Measurements from ENCODE around the gene SLC25A22. TPM values are rescaled to one million over a fixed set of nuclear protein-coding genes. Genes with fewer than 3 reads are reported as not detected.

Gene SLC25A22
- total and polyA plus RNA-seq, 3 donors from 2014 or later: 25.1 to 42.4 (median 39.7) TPM

GRCh38 chr11:770642-771616, 27.2 kb downstream of the SLC25A22 start:
- H3K36me3 ChIP-seq (ENCODE audit: low read depth, missing control alignments): no peaks in the 10 kb centered on the region
- intact Hi-C loops (cut with DNase I; ENCODE audit: low total_unique reads): no loop called here
- no peaks in the 10 kb centered on the region for H3K9me3 ChIP-seq
- DNase-seq: no peak
- no peak overlapping the region for H3K27ac ChIP-seq
- H3K4me3 ChIP-seq: no peak overlapping the region
- H3K27me3 ChIP-seq: no peaks in the 10 kb centered on the region
- H3K4me1 ChIP-seq: peaks cover 17% of the 10 kb centered on the region
- 84 to 89% methylated on average over 19 to 23 of the region's 32 CpGs for WGBS, 2 donors
- TF ChIP-seq POLR2A (IDR thresholded peaks at IDR 0.05): no peak
- no peak for TF ChIP-seq CTCF (IDR thresholded peaks at IDR 0.05)

GRCh38 chr11:769887-770641, 28.0 kb downstream of the SLC25A22 start:
- Histone ChIP-seq H3K4me3 (no peak overlapping the region), H3K27me3 (no peaks in the 10 kb centered on the region), H3K36me3 (ENCODE audit: low read depth, missing control alignments) (no peaks in the 10 kb centered on the region), H3K4me1 (peaks cover 9% of the 10 kb centered on the region), H3K27ac (no peak overlapping the region), H3K9me3 (no peaks in the 10 kb centered on the region)
- no peak for DNase-seq
- intact Hi-C loops (cut with DNase I; ENCODE audit: low total_unique reads): no loop called here
- no peak for TF ChIP-seq CTCF (IDR thresholded peaks at IDR 0.05)
- TF ChIP-seq POLR2A (IDR thresholded peaks at IDR 0.05): no peak
- WGBS, 2 donors: 84 to 91% methylated on average over 19 to 23 of the region's 23 CpGs

- H3K9me3 ChIP-seq: no peaks in the 10 kb centered on the region
- intact Hi-C loops (cut with DNase I; ENCODE audit: low total_unique reads): no loop called here
- H3K27me3 ChIP-seq: no peaks in the 10 kb centered on the region
- TF ChIP-seq POLR2A (IDR thresholded peaks at IDR 0.05) (no peak), CTCF (IDR thresholded peaks at IDR 0.05) (no peak)
- H3K27ac ChIP-seq: no peak overlapping the region
- H3K36me3 ChIP-seq (ENCODE audit: low read depth, missing control alignments): no peaks in the 10 kb centered on the region
- WGBS, 2 donors: 91 to 92% methylated on average over 7 to 11 of the region's 11 CpGs
- DNase-seq: no peak
- no peak overlapping the region for H3K4me3 ChIP-seq
- H3K4me1 ChIP-seq: peaks cover under 1% of the 10 kb centered on the region
These were observed 30.8 kb downstream of the SLC25A22 start for GRCh38 chr11:767238-767637.

GRCh38 chr11:766936-767210, 31.2 kb downstream of the SLC25A22 start:
- DNase-seq: no peak
- Histone ChIP-seq H3K36me3 (ENCODE audit: low read depth, missing control alignments) (no peaks in the 10 kb centered on the region), H3K27ac (no peak overlapping the region), H3K4me1 (no peaks in the 10 kb centered on the region), H3K27me3 (no peaks in the 10 kb centered on the region), H3K9me3 (no peaks in the 10 kb centered on the region), H3K4me3 (no peak overlapping the region)
- intact Hi-C loops (cut with DNase I; ENCODE audit: low total_unique reads): no loop called here
- WGBS, 2 donors: 90 to 93% methylated on average over 2 of the region's 2 CpGs
- no peak for TF ChIP-seq POLR2A (IDR thresholded peaks at IDR 0.05)
- no peak for TF ChIP-seq CTCF (IDR thresholded peaks at IDR 0.05)

Measured in testis (tissue), 3 donors.